ENCODE results near the gene RPS6KA5.

DNA sequence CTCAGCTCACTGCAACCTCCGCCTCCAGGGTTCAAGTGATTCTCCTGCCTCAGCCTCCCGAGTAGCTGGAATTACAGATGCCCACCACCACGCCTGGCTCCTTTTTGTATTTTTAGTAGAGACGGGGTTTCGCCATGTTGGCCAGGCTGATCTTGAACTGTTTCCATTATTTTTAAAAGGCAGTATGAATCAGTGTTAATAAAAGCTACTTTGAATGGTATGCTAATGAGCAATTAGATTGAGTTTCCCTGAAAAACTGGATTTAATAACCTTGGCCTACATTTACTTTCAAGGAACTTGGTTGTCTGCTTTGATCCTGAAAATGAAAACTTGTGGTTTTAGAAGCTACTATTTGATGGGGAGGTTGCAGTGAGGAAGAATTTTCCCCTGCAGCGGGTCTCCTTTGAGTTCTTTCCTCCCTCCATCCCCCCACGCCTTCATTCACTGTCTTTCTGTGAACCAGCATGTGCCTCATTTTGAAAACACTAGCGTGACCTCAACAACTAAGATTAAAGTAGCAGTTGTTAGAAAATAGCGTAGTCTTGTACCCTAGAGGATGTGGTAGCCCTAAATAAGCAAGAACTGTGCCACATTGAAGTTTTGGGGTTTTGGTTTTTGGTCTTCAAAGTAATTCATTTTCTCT is 17.8 kb upstream of the RPS6KA5 start:
- TF ChIP-seq, protein P1, sequence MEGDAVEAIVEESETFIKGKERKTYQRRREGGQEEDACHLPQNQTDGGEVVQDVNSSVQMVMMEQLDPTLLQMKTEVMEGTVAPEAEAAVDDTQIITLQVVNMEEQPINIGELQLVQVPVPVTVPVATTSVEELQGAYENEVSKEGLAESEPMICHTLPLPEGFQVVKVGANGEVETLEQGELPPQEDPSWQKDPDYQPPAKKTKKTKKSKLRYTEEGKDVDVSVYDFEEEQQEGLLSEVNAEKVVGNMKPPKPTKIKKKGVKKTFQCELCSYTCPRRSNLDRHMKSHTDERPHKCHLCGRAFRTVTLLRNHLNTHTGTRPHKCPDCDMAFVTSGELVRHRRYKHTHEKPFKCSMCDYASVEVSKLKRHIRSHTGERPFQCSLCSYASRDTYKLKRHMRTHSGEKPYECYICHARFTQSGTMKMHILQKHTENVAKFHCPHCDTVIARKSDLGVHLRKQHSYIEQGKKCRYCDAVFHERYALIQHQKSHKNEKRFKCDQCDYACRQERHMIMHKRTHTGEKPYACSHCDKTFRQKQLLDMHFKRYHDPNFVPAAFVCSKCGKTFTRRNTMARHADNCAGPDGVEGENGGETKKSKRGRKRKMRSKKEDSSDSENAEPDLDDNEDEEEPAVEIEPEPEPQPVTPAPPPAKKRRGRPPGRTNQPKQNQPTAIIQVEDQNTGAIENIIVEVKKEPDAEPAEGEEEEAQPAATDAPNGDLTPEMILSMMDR (IDR thresholded peaks at IDR 0.05; ENCODE audit: borderline replicate concordance, extremely low read depth, low read length, poor library complexity, severe bottlenecking) = no peak
- no peak for TF ChIP-seq EZH2 (IDR thresholded peaks at IDR 0.05; ENCODE audit: borderline replicate concordance, low read depth, low read length, severe bottlenecking)
